WERI-Rb-1 (cell line): ENCODE measurements around the gene LIFR.

Source experiments
- DNase-seq: peaks from one replicate; pipeline ENCODE4 v3.0.0-alpha.2; 2020
- H3K27ac ChIP-seq: fragments of 250-450 bp; sonication (Bioruptor Pico); 2 replicates; pipeline ENCODE4 v1.5.1; 2020; ENCODE audit warnings: mild to moderate bottlenecking, moderate library complexity
- H3K27me3 ChIP-seq: fragments of 250-450 bp; sonication (Bioruptor Pico); 2 replicates; pipeline ENCODE4 v1.5.1; 2021; ENCODE audit warnings: mild to moderate bottlenecking, low read depth, moderate library complexity; ENCODE audit not compliant: insufficient read depth, severe bottlenecking
- H3K36me3 ChIP-seq: fragments of 250-450 bp; sonication (Bioruptor Pico); 2 replicates; pipeline ENCODE4 v1.5.1; 2020; ENCODE audit warnings: mild to moderate bottlenecking, moderate library complexity
- H3K4me3 ChIP-seq: 2 replicates; pipeline ENCODE4 v1.5.1; 2011; ENCODE audit warnings: low read depth, mild to moderate bottlenecking, control low read depth, low read length
- H3K9me3 ChIP-seq: fragments of 250-450 bp; sonication (Bioruptor Pico); 2 replicates; pipeline ENCODE4 v1.5.1; 2021; ENCODE audit warnings: mild to moderate bottlenecking, moderate library complexity; ENCODE audit not compliant: severe bottlenecking
- TF ChIP-seq, protein P1 (sequence below): IDR thresholded peaks from 2 replicates; pipeline ENCODE4 v1.5.1; 2011; ENCODE audit warnings: low read depth, mild to moderate bottlenecking, control low read depth, inconsistent platforms, low read length

Gene LIFR

DNA sequence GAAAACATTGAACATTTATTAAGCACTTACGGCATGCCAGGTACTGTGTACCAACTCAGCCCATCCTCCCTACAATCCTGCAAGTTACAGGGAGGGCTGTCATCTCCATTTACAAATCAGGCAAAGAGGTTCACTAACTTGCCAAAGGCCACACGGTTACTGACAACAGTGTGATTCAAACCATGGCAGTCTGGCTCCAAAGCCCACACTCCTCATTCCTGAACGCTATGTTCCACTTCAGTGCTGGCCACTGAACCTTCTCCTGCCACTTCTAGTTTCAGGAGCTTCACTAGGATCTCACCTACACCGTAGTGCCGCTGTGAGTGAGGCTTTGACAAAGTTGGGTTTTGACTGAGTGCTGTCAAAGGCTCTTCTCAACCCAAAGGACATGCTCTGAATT lies 7.2 kb upstream of the LIFR start:
- H3K27ac ChIP-seq: no peak overlapping the region
- no peak for DNase-seq

DNA sequence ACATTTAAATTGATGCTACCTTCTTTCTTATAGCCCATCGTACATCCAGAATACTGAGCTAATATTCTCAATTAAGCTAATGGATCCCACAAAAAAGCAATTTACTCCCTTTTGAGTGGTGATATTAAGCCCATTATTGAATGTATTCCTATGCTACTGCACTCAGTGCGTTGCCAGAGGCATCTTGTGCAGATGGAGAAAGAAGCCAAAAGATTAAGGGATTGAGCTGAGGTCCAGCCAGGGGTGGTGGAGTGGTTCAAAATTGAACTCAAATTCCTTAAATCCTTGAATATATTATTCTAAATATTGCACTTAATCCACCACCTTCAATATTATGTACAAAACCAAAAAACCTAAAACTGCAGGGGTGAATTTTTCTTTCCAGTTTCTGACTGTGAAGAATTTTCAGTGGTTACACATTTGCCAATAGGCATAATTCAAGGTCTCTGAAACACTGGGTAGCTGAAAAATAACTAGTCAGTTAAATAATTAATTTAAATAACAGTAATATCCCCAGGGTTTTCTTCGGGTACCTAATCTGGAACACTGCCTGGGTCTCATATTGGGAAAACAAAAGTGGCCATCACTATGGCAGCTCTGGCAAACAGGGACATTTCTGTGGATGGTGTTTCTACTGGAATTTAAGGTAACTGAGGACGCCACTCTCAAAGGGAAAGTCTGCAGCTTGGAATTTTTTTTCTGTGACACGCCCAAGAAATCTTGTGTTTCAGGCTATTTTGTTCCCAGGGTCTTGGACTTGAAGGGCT lies 6.2 kb upstream of the LIFR start:
- Histone ChIP-seq H3K36me3 (no peaks in the 10 kb centered on the region), H3K27ac (no peak overlapping the region), H3K27me3 (no peaks in the 10 kb centered on the region), H3K4me3 (no peak overlapping the region), H3K9me3 (no peaks in the 10 kb centered on the region)
- DNase-seq: no peak
- TF ChIP-seq, protein P1, sequence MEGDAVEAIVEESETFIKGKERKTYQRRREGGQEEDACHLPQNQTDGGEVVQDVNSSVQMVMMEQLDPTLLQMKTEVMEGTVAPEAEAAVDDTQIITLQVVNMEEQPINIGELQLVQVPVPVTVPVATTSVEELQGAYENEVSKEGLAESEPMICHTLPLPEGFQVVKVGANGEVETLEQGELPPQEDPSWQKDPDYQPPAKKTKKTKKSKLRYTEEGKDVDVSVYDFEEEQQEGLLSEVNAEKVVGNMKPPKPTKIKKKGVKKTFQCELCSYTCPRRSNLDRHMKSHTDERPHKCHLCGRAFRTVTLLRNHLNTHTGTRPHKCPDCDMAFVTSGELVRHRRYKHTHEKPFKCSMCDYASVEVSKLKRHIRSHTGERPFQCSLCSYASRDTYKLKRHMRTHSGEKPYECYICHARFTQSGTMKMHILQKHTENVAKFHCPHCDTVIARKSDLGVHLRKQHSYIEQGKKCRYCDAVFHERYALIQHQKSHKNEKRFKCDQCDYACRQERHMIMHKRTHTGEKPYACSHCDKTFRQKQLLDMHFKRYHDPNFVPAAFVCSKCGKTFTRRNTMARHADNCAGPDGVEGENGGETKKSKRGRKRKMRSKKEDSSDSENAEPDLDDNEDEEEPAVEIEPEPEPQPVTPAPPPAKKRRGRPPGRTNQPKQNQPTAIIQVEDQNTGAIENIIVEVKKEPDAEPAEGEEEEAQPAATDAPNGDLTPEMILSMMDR: no peak

More for the DNA sequence above, 7.2 kb upstream of the LIFR start:
- H3K27me3 ChIP-seq: no peaks in the 10 kb centered on the region
- H3K4me3 ChIP-seq: no peak overlapping the region
- H3K9me3 ChIP-seq: no peaks in the 10 kb centered on the region
- no peaks in the 10 kb centered on the region for H3K36me3 ChIP-seq
- TF ChIP-seq, protein P1: no peak

DNA sequence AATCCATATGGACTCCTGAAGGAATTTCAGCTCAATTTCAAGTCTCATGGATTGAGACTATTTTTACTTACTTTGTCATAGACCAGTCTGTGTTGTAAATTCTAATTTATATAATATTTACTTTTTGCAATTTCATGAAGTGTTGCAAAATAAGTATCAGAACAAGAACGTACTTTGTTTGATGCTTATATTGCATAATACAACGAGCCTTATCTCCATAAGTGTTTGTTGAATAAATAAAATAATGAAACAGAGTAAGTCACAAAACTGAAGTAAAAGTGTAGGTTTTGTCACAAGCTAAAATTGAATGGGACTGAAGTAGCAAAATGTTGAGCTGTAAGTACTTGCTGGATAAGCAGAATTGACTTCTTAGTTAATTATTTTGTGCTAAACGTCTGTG lies 3.0 kb upstream of the LIFR start:
- no peak for DNase-seq
- TF ChIP-seq, protein P1: no peak
- no peaks in the 10 kb centered on the region for H3K27me3 ChIP-seq
- no peak overlapping the region for H3K4me3 ChIP-seq
- no peaks in the 10 kb centered on the region for H3K36me3 ChIP-seq
- H3K9me3 ChIP-seq: no peaks in the 10 kb centered on the region
- no peak overlapping the region for H3K27ac ChIP-seq

DNA sequence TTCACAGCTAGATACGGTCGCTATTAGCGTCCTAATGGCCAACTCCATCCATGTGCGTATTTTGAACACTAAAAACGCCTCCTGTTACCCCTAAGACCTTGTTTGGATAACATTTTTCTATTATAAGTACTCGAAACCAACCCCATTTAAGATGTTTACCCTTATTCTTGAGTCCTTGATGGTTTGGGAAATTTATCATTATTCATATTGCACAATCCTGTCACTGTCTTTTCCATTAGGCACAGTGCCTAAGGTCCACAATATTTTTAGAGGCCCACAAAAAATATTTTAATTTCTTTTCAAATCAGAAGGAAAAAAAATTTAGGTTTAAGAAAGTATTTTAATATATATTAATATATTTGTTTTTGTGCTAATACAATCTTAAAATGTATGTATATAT lies 1.3 kb upstream of the LIFR start:
- H3K36me3 ChIP-seq: no peaks in the 10 kb centered on the region
- DNase-seq: no peak
- no peaks in the 10 kb centered on the region for H3K27me3 ChIP-seq
- no peak overlapping the region for H3K27ac ChIP-seq
- H3K4me3 ChIP-seq: no peak overlapping the region
- TF ChIP-seq, protein P1: no peak
- H3K9me3 ChIP-seq: no peaks in the 10 kb centered on the region

- Histone ChIP-seq H3K36me3 (no peaks in the 10 kb centered on the region), H3K9me3 (no peaks in the 10 kb centered on the region), H3K27me3 (no peaks in the 10 kb centered on the region), H3K4me3 (peak overlapping the region; percentile 97), H3K27ac (peak overlapping the region; percentile 80)
- DNase-seq: no peak
- TF ChIP-seq, protein P1: no peak
Measured at GRCh38 chr5:38557308-38557710, 863 bp upstream of the LIFR start.
